A549 treated with Hydrocortisone at 1 μM for 4 hours (cell line): ENCODE data around the gene AHCYL2. TPM values are rescaled to one million over a fixed set of nuclear protein-coding genes. Genes with fewer than 3 reads are reported as not detected.

Source experiments
- total RNA-seq: library from RNA; stranded (reverse); fragments of 200-300 nt; extraction: Qiagen RNA extraction; gene quantifications from 5 replicates; pipeline ENCODE4 v1.2.3, GENCODE V29; 2022

AHCYL2 gene
- total RNA-seq, result 4.9 to 6.6 TPM (median 5.7 TPM) in 5 replicates

DNA sequence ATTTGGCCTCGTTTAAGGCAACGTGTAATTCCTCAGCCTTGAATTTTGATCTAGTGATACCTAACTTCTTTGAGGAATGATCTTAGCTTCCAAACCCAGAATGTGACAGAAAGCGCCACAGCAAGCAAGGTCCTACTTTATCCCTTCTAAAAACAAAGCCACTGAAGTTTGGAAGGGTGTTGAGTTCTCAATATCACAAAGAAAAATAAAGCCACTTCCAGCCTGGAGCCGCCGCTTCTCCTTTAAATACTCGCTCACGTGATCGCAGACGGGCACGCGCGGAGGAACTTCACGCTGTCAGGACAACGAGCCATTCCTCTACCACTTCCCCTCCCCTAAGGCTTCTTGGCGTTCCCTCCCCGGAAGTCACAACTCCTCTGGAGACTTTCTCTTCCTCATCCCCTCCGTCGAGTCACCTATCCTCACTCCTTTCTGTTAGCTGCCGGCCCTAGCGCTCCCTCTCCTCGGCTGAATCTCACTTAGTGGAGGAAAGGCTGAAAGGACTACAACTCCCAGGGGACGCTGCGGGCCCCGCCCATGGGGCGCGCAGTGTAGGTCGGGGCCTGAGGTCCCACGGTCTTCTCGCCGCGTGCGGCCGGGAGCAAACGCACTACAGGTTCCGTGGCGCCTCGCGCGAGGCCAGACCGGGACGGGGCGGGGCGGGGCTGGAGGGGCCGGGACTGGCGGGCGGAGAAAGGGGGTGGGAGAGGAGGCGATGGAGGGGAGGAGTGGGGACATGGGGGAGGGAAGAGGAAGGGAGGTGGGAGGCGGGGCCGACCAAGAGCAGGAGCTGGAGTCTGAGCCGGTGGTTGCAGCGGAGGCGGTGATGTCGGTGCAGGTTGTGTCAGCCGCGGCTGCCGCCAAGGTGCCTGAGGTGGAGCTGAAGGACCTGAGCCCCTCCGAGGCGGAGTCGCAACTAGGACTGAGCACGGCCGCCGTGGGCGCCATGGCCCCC is at the start of gene AHCYL2:
AHCYL2 (plus strand) TSS at position 780 of the 955 bp plus-strand sequence.

DNA sequence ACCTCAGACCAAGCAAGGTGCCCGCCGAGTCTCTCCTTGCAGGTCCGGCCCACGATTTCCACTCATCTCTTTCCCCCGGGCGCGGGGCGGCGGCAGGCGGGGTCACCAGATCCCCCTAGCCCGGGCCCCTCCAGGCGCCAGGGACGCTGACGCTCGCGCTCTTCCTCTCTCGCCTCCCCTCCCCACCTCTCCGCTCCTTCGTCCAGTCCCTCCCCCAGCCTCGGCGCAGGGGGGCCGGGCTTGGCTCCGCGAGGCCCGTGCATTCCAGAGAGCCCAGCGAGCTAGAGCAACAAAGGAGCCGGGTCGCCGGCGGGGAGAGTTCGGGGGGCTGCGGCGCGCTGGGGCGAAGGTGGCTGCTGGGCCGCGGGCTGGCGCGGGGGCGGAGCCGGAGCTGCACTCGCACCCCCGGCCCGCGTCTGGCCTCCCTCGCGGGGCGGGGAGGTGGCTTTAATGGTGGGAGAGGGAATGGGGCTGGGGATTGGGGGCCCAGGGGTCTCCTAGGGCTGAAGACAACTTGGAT is 36.4 kb upstream of the AHCYL2 start, which contains the start of gene SMO:
SMO (plus strand) TSS at position 262 of the 520 bp plus-strand sequence. CDS start 519 bp downstream, outside the sequence.

DNA sequence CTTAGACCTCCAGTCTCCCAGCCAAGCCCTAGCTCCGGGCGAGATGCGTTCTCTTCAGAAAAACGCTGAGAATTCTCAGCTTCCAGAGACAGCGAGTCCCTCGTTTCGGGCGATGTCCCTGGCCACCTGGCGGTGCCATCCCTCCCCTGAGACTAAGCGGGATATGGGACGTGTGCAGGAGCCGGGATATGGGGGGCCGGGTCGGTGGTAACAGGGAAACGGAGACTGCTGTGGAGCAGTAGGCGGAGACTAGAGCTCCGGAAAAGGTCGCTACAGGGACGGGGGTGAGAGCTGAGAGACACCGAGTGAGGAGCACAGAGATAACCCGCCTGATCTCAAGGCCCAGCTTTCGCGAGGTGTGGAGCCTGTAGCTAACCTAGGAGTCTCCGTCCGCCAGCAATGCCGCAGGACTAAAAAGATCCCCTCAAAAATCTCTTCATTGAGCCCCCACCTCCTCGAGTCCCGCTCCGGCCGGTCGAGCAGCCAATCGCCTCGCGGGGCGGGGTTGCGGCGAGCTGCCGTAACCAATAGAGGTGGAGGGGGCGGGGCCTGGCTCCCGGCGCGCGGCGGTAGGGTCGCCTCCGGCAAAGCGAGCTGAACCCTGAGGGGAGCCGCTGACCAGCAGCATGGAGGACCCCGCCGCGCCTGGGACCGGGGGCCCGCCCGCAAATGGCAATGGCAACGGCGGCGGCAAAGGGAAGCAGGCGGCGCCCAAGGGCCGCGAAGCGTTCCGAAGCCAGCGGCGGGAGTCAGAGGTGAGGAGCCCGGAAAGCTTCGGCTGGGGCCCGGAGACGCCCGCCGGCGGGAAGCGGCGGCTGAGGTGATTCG is 209.2 kb downstream of the AHCYL2 start, which contains the start of gene STRIP2:
STRIP2 (plus strand) TSS at position 586 of the 828 bp plus-strand sequence; CDS start at position 627, 41 bp downstream.

Other genes starting within 250 kb of the AHCYL2 start
- 39.8 to 52.5 TPM (median 41.2 TPM) in 5 replicates for gene TNPO3, start 169.9 kb upstream of the AHCYL2 start, total RNA-seq
- gene TSPAN33, start 80.3 kb upstream of the AHCYL2 start, total RNA-seq, result 5.5 to 6.4 TPM (median 5.7 TPM) in 5 replicates
- gene SMO, start 36.4 kb upstream of the AHCYL2 start, total RNA-seq, result 11.4 to 14.9 TPM (median 14.3 TPM) in 5 replicates
- 4.9 to 7.1 TPM (median 6.1 TPM) in 5 replicates for gene STRIP2, start 209.4 kb downstream of the AHCYL2 start, total RNA-seq